HepG2 (cell line): ENCODE data around the gene DBNDD1. TPM values are rescaled to one million over a fixed set of nuclear protein-coding genes. Genes with fewer than 3 reads are reported as not detected.

ENCODE experiments used
- DNMT3B ChIP-seq: conservative IDR thresholded peaks from 2 replicates; pipeline ENCODE4 v1.6.1; 2016; ENCODE audit warnings: missing biosample characterization, control low read depth
- FOSL2 ChIP-seq: sonication (generic); formaldehyde crosslinking; IDR thresholded peaks from 2 replicates; pipeline ENCODE4 v1.4.0; 2020; ENCODE audit warnings: missing genetic modification reagents
- KDM2A ChIP-seq: sonication (generic); formaldehyde crosslinking; IDR thresholded peaks from 2 replicates; pipeline ENCODE4 v1.4.0; 2020; ENCODE audit warnings: low read depth, missing genetic modification reagents, borderline replicate concordance
- RARA ChIP-seq: IDR thresholded peaks from 2 replicates; pipeline ENCODE4 v1.6.1; 2016; ENCODE audit warnings: missing genetic modification reagents, missing compliant biosample characterization
- SAFB2 ChIP-seq: sonication (generic); formaldehyde crosslinking; IDR thresholded peaks from 2 replicates; pipeline ENCODE4 v1.5.1; 2020; ENCODE audit warnings: missing genetic modification reagents, low read depth, mild to moderate bottlenecking, borderline replicate concordance
- SAP130 ChIP-seq: IDR thresholded peaks from 2 replicates; pipeline ENCODE4 v1.6.1; 2016; ENCODE audit warnings: low read depth
- SYNCRIP ChIP-seq: fragments of 200-400 bp; formaldehyde crosslinking; IDR thresholded peaks from 2 replicates; pipeline ENCODE4 v1.6.1; 2018; ENCODE audit warnings: mild to moderate bottlenecking, low read depth, low read length; ENCODE audit not compliant: insufficient read depth
- ZNF142 ChIP-seq: sonication (generic); formaldehyde crosslinking; IDR thresholded peaks from 2 replicates; pipeline ENCODE4 v1.4.0; 2020; ENCODE audit warnings: missing genetic modification reagents
- ZNF782 ChIP-seq: sonication (generic); formaldehyde crosslinking; IDR thresholded peaks from 2 replicates; pipeline ENCODE4 v1.4.0; 2020; ENCODE audit warnings: missing genetic modification reagents, mild to moderate bottlenecking, borderline replicate concordance
- polyA plus RNA-seq, 8 experiments: library from polyadenylated mRNA; depleted of rRNA in 3 of 8; stranded (reverse) in 7 of 8; unstranded in 1 of 8; fragments of >200 nt; fragmentation: Illumina TruSeq in 4 of 8; extraction: Trizol in 4 of 8; gene quantifications; 2 replicates each; pipeline versions ENCODE4 v1.2.1 to v1.2.3, GENCODE V29; 2011 to 2016; ENCODE audit warnings: low read depth in 4 of 8, missing spikeins in 1 of 8, mixed read lengths in 1 of 8; ENCODE audit not compliant: insufficient read depth in 1 of 8
- total RNA-seq, 5 experiments: library from RNA; depleted of rRNA; stranded (reverse); fragments of >200 nt; fragmentation: Illumina TruSeq; extraction: Trizol; gene quantifications; 2 replicates each; pipeline ENCODE4 v1.2.3, GENCODE V29; 2016; ENCODE audit warnings: low read depth in 1 of 5

The DBNDD1 gene
- total and polyA plus RNA-seq, 2 of the 13 experiments (the other 11 are each of a cell fraction or from before 2014, with no cell fraction given) = 17.0 to 40.4 TPM

DNA sequence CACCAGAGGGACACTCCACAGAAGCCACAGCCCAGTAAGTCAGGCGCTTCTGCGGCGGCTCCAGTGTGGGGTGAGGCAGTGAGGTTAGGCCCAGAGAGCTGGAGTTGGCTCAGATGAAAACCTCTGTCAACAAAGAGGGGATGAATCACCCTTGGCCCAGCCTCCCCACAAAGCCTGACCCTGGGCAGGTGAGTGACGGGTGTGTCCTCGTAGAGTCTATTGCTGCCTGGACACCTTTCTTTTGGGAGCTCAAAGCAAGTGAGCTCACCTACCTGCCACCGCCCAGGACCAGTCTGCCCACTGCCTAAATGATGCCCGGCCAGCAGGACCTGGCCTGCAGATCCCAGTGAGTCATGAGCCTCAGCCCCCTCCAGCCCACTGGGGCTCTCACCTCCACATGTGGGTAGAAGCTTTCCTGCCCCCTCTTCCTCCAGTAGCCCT, 24.9 kb upstream of the DBNDD1 start (continued):
- TF ChIP-seq ZNF142 (CRISPR knock-in tag) = no peak
- TF ChIP-seq SYNCRIP = no peak
- TF ChIP-seq RARA (CRISPR knock-in tag) = 0 out of 2 replicates have a peak, but pooled peaks have one; percentile 11
- TF ChIP-seq ZNF782 (CRISPR knock-in tag) = no peak
- no peak for TF ChIP-seq DNMT3B
- no peak for TF ChIP-seq KDM2A (CRISPR knock-in tag)
- TF ChIP-seq SAP130 (CRISPR knock-in tag) = peak; percentile 38
- TF ChIP-seq FOSL2 (CRISPR knock-in tag) = peak; percentile 94
- TF ChIP-seq SAFB2 (CRISPR knock-in tag) = peak; percentile 56; the same call in 1 of the 2 replicates
